ENCODE results near the gene CDADC1. TPM values are rescaled to one million over a fixed set of nuclear protein-coding genes. Genes with fewer than 3 reads are reported as not detected.

Gene CDADC1
- total RNA-seq, 1 donor from 2014 or later, result 3.3 TPM

GRCh38 chr13:49298903-49299605 lies 51.3 kb downstream of the CDADC1 start:
- DNase-seq (ENCODE audit: low read depth), result no peak
- no peak for TF ChIP-seq CTCF (conservative IDR thresholded peaks at IDR 0.05; ENCODE audit: low read depth, low read length)
- no peak overlapping the region for H3K4me3 ChIP-seq (ENCODE audit: low read depth, low read length)

GRCh38 chr13:49300276-49300675 lies 52.6 kb downstream of the CDADC1 start:
- DNase-seq (ENCODE audit: low read depth), result no peak
- H3K4me3 ChIP-seq (ENCODE audit: low read depth, low read length), result no peak overlapping the region
- TF ChIP-seq CTCF (conservative IDR thresholded peaks at IDR 0.05; ENCODE audit: low read depth, low read length), result no peak

- H3K4me3 ChIP-seq (ENCODE audit: low read depth, low read length), result peak overlapping the region; percentile 37
- peak; percentile 32 for DNase-seq (ENCODE audit: low read depth)
- peak; percentile 93 for TF ChIP-seq CTCF (conservative IDR thresholded peaks at IDR 0.05; ENCODE audit: low read depth, low read length)
Observed at GRCh38 chr13:49300739-49301589, 53.2 kb downstream of the CDADC1 start.

GRCh38 chr13:49302222-49302621 lies 54.5 kb downstream of the CDADC1 start:
- no peak for DNase-seq (ENCODE audit: low read depth)
- no peak overlapping the region for H3K4me3 ChIP-seq (ENCODE audit: low read depth, low read length)
- no peak for TF ChIP-seq CTCF (conservative IDR thresholded peaks at IDR 0.05; ENCODE audit: low read depth, low read length)

- H3K4me3 ChIP-seq (ENCODE audit: low read depth, low read length), result no peak overlapping the region
- TF ChIP-seq CTCF (conservative IDR thresholded peaks at IDR 0.05; ENCODE audit: low read depth, low read length), result no peak
- DNase-seq (ENCODE audit: low read depth), result no peak
Observed at GRCh38 chr13:49302817-49303216, 55.1 kb downstream of the CDADC1 start.

- H3K4me3 ChIP-seq (ENCODE audit: low read depth, low read length), result no peak overlapping the region
- TF ChIP-seq CTCF (conservative IDR thresholded peaks at IDR 0.05; ENCODE audit: low read depth, low read length), result no peak
- DNase-seq (ENCODE audit: low read depth), result no peak
Observed at GRCh38 chr13:49303533-49304252, 56.0 kb downstream of the CDADC1 start.
